NCI-H510A (cell line): ENCODE results near the gene URGCP.
A peak's percentile ranks its signal among the peaks of the same experiment; 100 is the strongest.

ENCODE experiments used
- DNase-seq: peaks from one replicate; lab custom pipeline; 2025; lab: John Stamatoyannopoulos, UW

The URGCP gene

GRCh38 chr7:43876241-43876640 lies 30.2 kb downstream of the URGCP start:
- DNase-seq, result no peak

GRCh38 chr7:43873300-43873699 lies 33.1 kb downstream of the URGCP start:
- no peak for DNase-seq

- DNase-seq, result no peak
These were observed 33.8 kb downstream of the URGCP start for GRCh38 chr7:43872406-43873110.

- no peak for DNase-seq
These were observed 35.3 kb downstream of the URGCP start for GRCh38 chr7:43871064-43871463.

GRCh38 chr7:43870316-43870715 lies 36.1 kb downstream of the URGCP start:
- DNase-seq, result no peak

GRCh38 chr7:43869867-43870240 lies 36.5 kb downstream of the URGCP start:
- DNase-seq, result no peak

GRCh38 chr7:43869006-43869866 lies 37.2 kb downstream of the URGCP start, which contains the start of gene MRPS24:
Gene MRPS24, minus strand, starts transcription at chr7:43869517. Its CDS starts 22 bp downstream, at chr7:43869495.
- peak; percentile 91 for DNase-seq

GRCh38 chr7:43868681-43869005 lies 37.8 kb downstream of the URGCP start:
- no peak for DNase-seq

- DNase-seq, result no peak
These were observed 38.2 kb downstream of the URGCP start for GRCh38 chr7:43868181-43868580.

- no peak for DNase-seq
These were observed 41.1 kb downstream of the URGCP start for GRCh38 chr7:43865277-43865676.

- no peak for DNase-seq
These were observed 42.3 kb downstream of the URGCP start for GRCh38 chr7:43864126-43864525.

GRCh38 chr7:43856996-43857395 lies 49.4 kb downstream of the URGCP start:
- DNase-seq, result no peak

GRCh38 chr7:43856316-43856715 lies 50.1 kb downstream of the URGCP start:
- no peak for DNase-seq

- DNase-seq, result no peak
These were observed 51.2 kb downstream of the URGCP start for GRCh38 chr7:43855176-43855575.

GRCh38 chr7:43851805-43852204 lies 54.6 kb downstream of the URGCP start:
- DNase-seq, result no peak

GRCh38 chr7:43850348-43851116 lies 55.9 kb downstream of the URGCP start:
- DNase-seq, result no peak

- no peak for DNase-seq
These were observed 57.3 kb downstream of the URGCP start for GRCh38 chr7:43849047-43849446.

GRCh38 chr7:43847496-43847895 lies 58.9 kb downstream of the URGCP start:
- DNase-seq, result no peak

- no peak for DNase-seq
These were observed 61.7 kb downstream of the URGCP start for GRCh38 chr7:43844662-43845061.

- no peak for DNase-seq
These were observed 62.1 kb downstream of the URGCP start for GRCh38 chr7:43844257-43844656.

- DNase-seq, result no peak
These were observed 63.1 kb downstream of the URGCP start for GRCh38 chr7:43843296-43843695.

GRCh38 chr7:43838201-43838658 lies 68.2 kb downstream of the URGCP start:
- DNase-seq, result no peak
